A549 (cell line): ENCODE measurements around the gene VPS51. TPM values are rescaled to one million over a fixed set of nuclear protein-coding genes. Genes with fewer than 3 reads are reported as not detected.

Source experiments
- ATAC-seq, 2 experiments: fragments of 200-7000 bp in 1 of 2; fragments of >200 bp in 1 of 2; cut with Nextera tagmentation in 1 of 2; cut with Tn5 transposase in 1 of 2; 3 replicates each; pipeline versions ENCODE4 v1.8.0 to v1.9.1; 2018 to 2020; ENCODE audit warnings: mild to moderate bottlenecking in 1 of 2, moderate library complexity in 1 of 2
- CTCF ChIA-PET: fragments of 300-600 bp; sonication (Branson Sonifier 250); formaldehyde crosslinking; extraction: SDS; loops from one replicate; lab custom pipeline; 2021; ENCODE audit warnings: antibody characterized with exemption, inconsistent platforms; lab: Yijun Ruan, JAX
- POLR2A ChIA-PET: fragments of 350-600 bp; formaldehyde crosslinking; extraction: SDS; loops from one replicate; lab custom pipeline; 2021; ENCODE audit warnings: antibody characterized with exemption, inconsistent platforms; lab: Yijun Ruan, JAX
- DNase-seq, 2 experiments: peaks; one replicate each; pipeline versions ENCODE4 v3.0.0 to v3.0.0-alpha.2; 2011 to 2016; ENCODE audit warnings: low read depth in 1 of 2, low spot score in 1 of 2
- FAIRE-seq: peaks from 2 replicates; lab custom pipeline; 2011; peaks lifted over from hg19 to GRCh38; lab: Jason Lieb, UNC
- H3K27ac ChIP-seq, 2 experiments: fragments of >200 bp; sonication (Bioruptor Twin); formaldehyde crosslinking; 3 replicates each; pipeline ENCODE4 v1.5.1; 2016 to 2017
- H3K4me1 ChIP-seq: fragments of >200 bp; sonication (Bioruptor Twin); formaldehyde crosslinking; 3 replicates; pipeline ENCODE4 v1.6.1; 2016
- H3K4me2 ChIP-seq: fragments of >200 bp; sonication (Bioruptor Twin); formaldehyde crosslinking; 3 replicates; pipeline ENCODE4 v1.6.1; 2016
- H3K4me3 ChIP-seq: fragments of >200 bp; sonication (Bioruptor Twin); formaldehyde crosslinking; 3 replicates; pipeline ENCODE4 v1.5.1; 2016
- H3K9me3 ChIP-seq: fragments of >200 bp; sonication (Bioruptor Twin); formaldehyde crosslinking; 3 replicates; pipeline ENCODE4 v1.6.1; 2016
- BHLHE40 ChIP-seq: IDR thresholded peaks from 2 replicates; pipeline ENCODE4 v1.6.1; 2012; ENCODE audit warnings: low read depth, low read length, inconsistent platforms
- CBX8 ChIP-seq: fragments of 200-600 bp; sonication (generic); IDR thresholded peaks from 2 replicates; pipeline ENCODE4 v1.6.1; 2016
- CEBPB ChIP-seq, 2 experiments: fragments of >200 bp in 1 of 2; sonication (Bioruptor Twin) in 1 of 2; formaldehyde crosslinking in 1 of 2; IDR thresholded peaks; 2 replicates each; pipeline ENCODE4 v1.6.1; 2012 to 2016
- CHD2 ChIP-seq: fragments of 150-350 bp; IDR thresholded peaks from 2 replicates; pipeline ENCODE4 v1.6.1; 2014; ENCODE audit warnings: low read length; ENCODE audit not compliant: partially characterized antibody
- EHF ChIP-seq: fragments of 250-450 bp; sonication (Bioruptor Pico); IDR thresholded peaks from 2 replicates; pipeline ENCODE4 v1.5.0; 2020; ENCODE audit warnings: mild to moderate bottlenecking
- ESRRA ChIP-seq: fragments of 150-350 bp; IDR thresholded peaks from 2 replicates; pipeline ENCODE4 v1.6.1; 2014; ENCODE audit warnings: mild to moderate bottlenecking, low read length, borderline replicate concordance
- FOSB ChIP-seq: fragments of 250-450 bp; sonication (Bioruptor Pico); IDR thresholded peaks from 2 replicates; pipeline ENCODE4 v1.5.0; 2020; ENCODE audit warnings: mild to moderate bottlenecking, moderate library complexity
- FOSL2 ChIP-seq, 2 experiments: fragments of 450-650 bp in 1 of 2; fragments of >200 bp in 1 of 2; sonication (Bioruptor Twin) in 1 of 2; formaldehyde crosslinking; IDR thresholded peaks; 2 replicates each; pipeline versions ENCODE4 v1.5.0 to v1.6.1; 2016 to 2020; ENCODE audit warnings: mild to moderate bottlenecking in 1 of 2, moderate library complexity in 1 of 2
- JUN ChIP-seq, 2 experiments: fragments of >200 bp; sonication (Bioruptor Twin); formaldehyde crosslinking; IDR thresholded peaks; 2 replicates in 1 of 2; 3 replicates in 1 of 2; pipeline ENCODE4 v1.6.1; 2016 to 2017
- KDM1A ChIP-seq: fragments of 200-600 bp; sonication (generic); IDR thresholded peaks from 2 replicates; pipeline ENCODE4 v1.6.1; 2016; ENCODE audit warnings: low read depth, mild to moderate bottlenecking
- MYC ChIP-seq: IDR thresholded peaks from 2 replicates; pipeline ENCODE4 v1.6.1; 2012; ENCODE audit warnings: mild to moderate bottlenecking, inconsistent platforms, low read length, improper control_type of control experiment, borderline replicate concordance
- NPAS2 ChIP-seq: fragments of 250-450 bp; sonication (Bioruptor Pico); IDR thresholded peaks from 2 replicates; pipeline ENCODE4 v1.8.0; 2022; ENCODE audit warnings: mild to moderate bottlenecking, moderate library complexity, borderline replicate concordance
- NR3C1 ChIP-seq: fragments of >200 bp; sonication (Bioruptor Twin); formaldehyde crosslinking; IDR thresholded peaks from 3 replicates; pipeline ENCODE4 v1.6.1; 2017
- POLR2A ChIP-seq: IDR thresholded peaks from 2 replicates; pipeline ENCODE4 v1.6.1; 2012; ENCODE audit warnings: mild to moderate bottlenecking, low read length
- RARB ChIP-seq: fragments of 250-450 bp; sonication (Bioruptor Pico); IDR thresholded peaks from 2 replicates; pipeline ENCODE4 v1.8.0; 2021; ENCODE audit warnings: mild to moderate bottlenecking, moderate library complexity
- RCOR1 ChIP-seq: fragments of 150-350 bp; IDR thresholded peaks from 2 replicates; pipeline ENCODE4 v1.6.1; 2014; ENCODE audit warnings: antibody characterized with exemption, low read length, low read depth
- RFX5 ChIP-seq: fragments of 450-650 bp; IDR thresholded peaks from 2 replicates; pipeline ENCODE4 v1.7.1; 2014; ENCODE audit warnings: antibody characterized with exemption, mild to moderate bottlenecking, moderate library complexity
- RNF2 ChIP-seq: fragments of 200-600 bp; sonication (generic); IDR thresholded peaks from 2 replicates; pipeline ENCODE4 v1.6.1; 2016; ENCODE audit warnings: low read depth, mild to moderate bottlenecking, antibody characterized with exemption, moderate library complexity, borderline replicate concordance
- SMC3 ChIP-seq: fragments of >200 bp; sonication (Bioruptor Twin); formaldehyde crosslinking; IDR thresholded peaks from 3 replicates; pipeline ENCODE4 v1.6.1; 2018; ENCODE audit warnings: inconsistent platforms
- ZC3H11A ChIP-seq: fragments of 450-650 bp; IDR thresholded peaks from 2 replicates; pipeline ENCODE4 v1.6.1; 2014; ENCODE audit warnings: antibody characterized with exemption, mild to moderate bottlenecking
- ZFP36 ChIP-seq: fragments of 450-650 bp; IDR thresholded peaks from 2 replicates; pipeline ENCODE4 v1.6.1; 2014; ENCODE audit warnings: borderline replicate concordance; ENCODE audit not compliant: partially characterized antibody
- WGBS: methylation state at CpG from one replicate; pipeline ENCODE4 v1.1.6; 2017; ENCODE audit errors: missing lambda C conversion rate; 5-methylcytosine and 5-hydroxymethylcytosine counted together
- polyA plus RNA-seq, 4 experiments: library from polyadenylated mRNA; depleted of rRNA in 3 of 4; stranded (reverse); fragments of >200 nt; fragmentation: RNase III in 1 of 4; extraction: RNeasy Plus Mini Kit Qiagen cat#74134 plus additional on column Dnase treatment in 1 of 4; gene quantifications; 2 replicates in 3 of 4; 3 replicates in 1 of 4; pipeline ENCODE4 v1.2.3, GENCODE V29; 2011 to 2017
- TF ChIP-seq, protein P1 (sequence below): fragments of >200 bp; sonication (Bioruptor Twin); formaldehyde crosslinking; IDR thresholded peaks from 3 replicates; pipeline ENCODE4 v1.6.1; 2016
- TF ChIP-seq, protein P2 (sequence below): fragments of 150-350 bp; IDR thresholded peaks from 2 replicates; pipeline ENCODE4 v1.6.1; 2014; ENCODE audit warnings: low read depth, mild to moderate bottlenecking, low read length
- TF ChIP-seq, protein P3 (sequence below): fragments of 250-450 bp; sonication (Bioruptor Pico); IDR thresholded peaks from 2 replicates; pipeline ENCODE4 v1.5.0; 2020; ENCODE audit warnings: low read depth, mild to moderate bottlenecking, moderate library complexity

Gene VPS51
- polyA plus RNA-seq, 2 of the 4 experiments (the other 2 are of a cell fraction): 37.2 to 51.0 TPM

DNA sequence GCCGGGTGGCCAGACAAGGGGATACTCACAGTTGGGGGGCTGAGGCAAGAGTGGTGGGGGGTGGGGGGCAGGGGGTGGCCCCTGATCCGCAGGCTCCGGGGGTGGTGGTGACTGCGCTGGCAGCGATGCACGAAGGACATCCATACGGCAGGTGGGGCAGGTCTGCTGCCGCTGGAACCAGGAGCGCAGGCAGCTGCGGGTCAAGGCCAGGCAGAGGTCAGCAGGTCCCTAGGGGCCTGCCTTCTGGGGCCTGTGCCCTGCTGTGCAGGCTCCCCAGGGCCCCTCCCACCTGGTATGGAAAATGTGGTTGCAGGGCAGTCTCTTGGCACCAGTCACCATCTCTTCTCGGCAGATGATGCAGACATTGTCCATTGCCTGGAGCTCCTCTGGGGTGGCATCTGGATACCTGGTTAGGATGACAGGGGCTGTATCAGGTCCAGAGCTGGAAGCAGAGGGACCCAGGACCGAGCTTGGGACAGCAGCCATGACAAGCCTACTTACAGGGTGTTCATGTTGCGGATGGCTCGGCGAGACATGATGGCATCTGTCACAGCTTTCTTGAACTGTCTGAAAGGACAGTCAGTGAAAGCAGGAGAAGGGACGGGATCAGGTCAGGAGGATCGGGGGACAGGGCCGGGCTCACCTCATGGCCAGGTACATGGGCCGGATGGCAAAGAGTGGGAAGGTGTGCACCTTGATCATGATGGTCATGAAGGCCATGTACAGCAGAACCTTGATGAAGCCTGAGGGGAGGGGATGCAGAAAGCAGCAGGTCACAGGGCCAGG is 34.8 kb downstream of the VPS51 start:
- no peak overlapping the region for H3K4me2 ChIP-seq
- no peak for FAIRE-seq
- WGBS: 92% methylated on average over 14 of the region's 19 CpGs
- no peak overlapping the region for H3K4me3 ChIP-seq
- H3K9me3 ChIP-seq: no peaks in the 10 kb centered on the region
- peaks cover 14% of the 10 kb centered on the region for H3K4me1 ChIP-seq
- ChIA-PET POLR2A (interaction anchor here (2.1 kb wide), 1 partner anchor 9 kb away, joined by 14 read pairs; the partner anchor contains the start of genes FAU and MRPL49), CTCF (interaction anchor here (0.6 to 7.3 kb wide), 7 partner anchors 11 to 472 kb away, joined by 3 to 75 read pairs (median 3); partner anchors contain the start of genes FAU, MRPL49, TM7SF2 and ZNHIT2)
- TF ChIP-seq ESRRA: no peak
- no peak for TF ChIP-seq FOSB (CRISPR knock-in tag)
- no peak for TF ChIP-seq SMC3
- TF ChIP-seq JUN (IDR thresholded peaks at IDR 0.05): no peak
- TF ChIP-seq, protein P1, sequence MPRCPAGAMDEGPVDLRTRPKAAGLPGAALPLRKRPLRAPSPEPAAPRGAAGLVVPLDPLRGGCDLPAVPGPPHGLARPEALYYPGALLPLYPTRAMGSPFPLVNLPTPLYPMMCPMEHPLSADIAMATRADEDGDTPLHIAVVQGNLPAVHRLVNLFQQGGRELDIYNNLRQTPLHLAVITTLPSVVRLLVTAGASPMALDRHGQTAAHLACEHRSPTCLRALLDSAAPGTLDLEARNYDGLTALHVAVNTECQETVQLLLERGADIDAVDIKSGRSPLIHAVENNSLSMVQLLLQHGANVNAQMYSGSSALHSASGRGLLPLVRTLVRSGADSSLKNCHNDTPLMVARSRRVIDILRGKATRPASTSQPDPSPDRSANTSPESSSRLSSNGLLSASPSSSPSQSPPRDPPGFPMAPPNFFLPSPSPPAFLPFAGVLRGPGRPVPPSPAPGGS: no peak
- no peak for TF ChIP-seq FOSL2 (IDR thresholded peaks at IDR 0.05)
- no peak for TF ChIP-seq FOSL2 (CRISPR knock-in tag; IDR thresholded peaks at IDR 0.05)
- TF ChIP-seq RFX5: no peak
- no peak for TF ChIP-seq NPAS2 (CRISPR knock-in tag)
- TF ChIP-seq RARB (CRISPR knock-in tag): no peak
- no peak for TF ChIP-seq RCOR1
- TF ChIP-seq, protein P2, sequence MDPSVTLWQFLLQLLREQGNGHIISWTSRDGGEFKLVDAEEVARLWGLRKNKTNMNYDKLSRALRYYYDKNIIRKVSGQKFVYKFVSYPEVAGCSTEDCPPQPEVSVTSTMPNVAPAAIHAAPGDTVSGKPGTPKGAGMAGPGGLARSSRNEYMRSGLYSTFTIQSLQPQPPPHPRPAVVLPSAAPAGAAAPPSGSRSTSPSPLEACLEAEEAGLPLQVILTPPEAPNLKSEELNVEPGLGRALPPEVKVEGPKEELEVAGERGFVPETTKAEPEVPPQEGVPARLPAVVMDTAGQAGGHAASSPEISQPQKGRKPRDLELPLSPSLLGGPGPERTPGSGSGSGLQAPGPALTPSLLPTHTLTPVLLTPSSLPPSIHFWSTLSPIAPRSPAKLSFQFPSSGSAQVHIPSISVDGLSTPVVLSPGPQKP: no peak
- TF ChIP-seq POLR2A: no peak
- no peak for TF ChIP-seq KDM1A
- TF ChIP-seq, protein P3, sequence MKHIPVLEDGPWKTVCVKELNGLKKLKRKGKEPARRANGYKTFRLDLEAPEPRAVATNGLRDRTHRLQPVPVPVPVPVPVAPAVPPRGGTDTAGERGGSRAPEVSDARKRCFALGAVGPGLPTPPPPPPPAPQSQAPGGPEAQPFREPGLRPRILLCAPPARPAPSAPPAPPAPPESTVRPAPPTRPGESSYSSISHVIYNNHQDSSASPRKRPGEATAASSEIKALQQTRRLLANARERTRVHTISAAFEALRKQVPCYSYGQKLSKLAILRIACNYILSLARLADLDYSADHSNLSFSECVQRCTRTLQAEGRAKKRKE: no peak
- DNase-seq: no peak
- no peak for ATAC-seq
- H3K27ac ChIP-seq: no peak overlapping the region

DNA sequence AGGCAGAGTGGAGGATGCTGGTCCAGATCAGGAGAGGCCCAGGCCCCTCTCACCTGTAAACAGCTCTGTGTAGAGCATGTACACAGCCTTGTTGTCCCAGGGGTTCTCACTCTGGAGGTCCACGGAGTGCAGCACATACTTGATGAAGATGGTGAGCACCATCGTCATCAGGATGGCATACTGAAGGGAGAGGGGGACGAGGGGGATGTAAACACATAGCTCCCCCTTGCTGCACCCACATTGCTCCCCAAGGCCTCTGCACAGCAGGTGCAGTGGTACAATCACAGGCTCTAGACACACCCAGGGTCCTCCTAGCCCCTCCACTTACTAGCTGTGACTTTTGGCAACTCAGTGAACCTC is 35.4 kb downstream of the VPS51 start:
- no peak for DNase-seq
- 79% methylated on average over 3 of the region's 3 CpGs for WGBS
- peaks cover 15% of the 10 kb centered on the region for H3K4me1 ChIP-seq
- CTCF ChIA-PET: interaction anchor here (0.6 to 7.3 kb wide), 6 partner anchors 12 to 471 kb away, joined by 3 to 75 read pairs (median 6); partner anchors contain the start of genes FAU, MRPL49, TM7SF2 and ZNHIT2
- no peak overlapping the region for H3K4me3 ChIP-seq
- no peak for ATAC-seq
- H3K27ac ChIP-seq: no peak overlapping the region
- no peak for FAIRE-seq
- POLR2A ChIA-PET: interaction anchor here (0.5 to 2.1 kb wide), 2 partner anchors 9 to 352 kb away, joined by 3 to 14 read pairs; partner anchors contain the start of genes FAU and MRPL49
- no peak for TF ChIP-seq CHD2
- TF ChIP-seq NR3C1: no peak
- TF ChIP-seq CBX8: no peak
- TF ChIP-seq EHF (CRISPR knock-in tag): no peak
- TF ChIP-seq CEBPB (IDR thresholded peaks at IDR 0.05): no peak
- no peak for TF ChIP-seq RNF2
- TF ChIP-seq ZC3H11A: no peak
- TF ChIP-seq ZFP36: no peak
- TF ChIP-seq BHLHE40: no peak
- no peak for TF ChIP-seq MYC
- no peak for TF ChIP-seq RARB (CRISPR knock-in tag)
- no peaks in the 10 kb centered on the region for H3K9me3 ChIP-seq
- no peak overlapping the region for H3K4me2 ChIP-seq
